HG03175 (cell line): ENCODE results near the gene TGM1.
A peak's percentile ranks its signal among the peaks of the same experiment; 100 is the strongest.

Experiments
- ATAC-seq: cut with Tn5 transposase; IDR thresholded peaks from one replicate; pipeline ENCODE4 v1.9.1; 2021; ENCODE audit warnings: mild to moderate bottlenecking, moderate library complexity; ENCODE audit not compliant: unreplicated experiment

TGM1 gene

DNA sequence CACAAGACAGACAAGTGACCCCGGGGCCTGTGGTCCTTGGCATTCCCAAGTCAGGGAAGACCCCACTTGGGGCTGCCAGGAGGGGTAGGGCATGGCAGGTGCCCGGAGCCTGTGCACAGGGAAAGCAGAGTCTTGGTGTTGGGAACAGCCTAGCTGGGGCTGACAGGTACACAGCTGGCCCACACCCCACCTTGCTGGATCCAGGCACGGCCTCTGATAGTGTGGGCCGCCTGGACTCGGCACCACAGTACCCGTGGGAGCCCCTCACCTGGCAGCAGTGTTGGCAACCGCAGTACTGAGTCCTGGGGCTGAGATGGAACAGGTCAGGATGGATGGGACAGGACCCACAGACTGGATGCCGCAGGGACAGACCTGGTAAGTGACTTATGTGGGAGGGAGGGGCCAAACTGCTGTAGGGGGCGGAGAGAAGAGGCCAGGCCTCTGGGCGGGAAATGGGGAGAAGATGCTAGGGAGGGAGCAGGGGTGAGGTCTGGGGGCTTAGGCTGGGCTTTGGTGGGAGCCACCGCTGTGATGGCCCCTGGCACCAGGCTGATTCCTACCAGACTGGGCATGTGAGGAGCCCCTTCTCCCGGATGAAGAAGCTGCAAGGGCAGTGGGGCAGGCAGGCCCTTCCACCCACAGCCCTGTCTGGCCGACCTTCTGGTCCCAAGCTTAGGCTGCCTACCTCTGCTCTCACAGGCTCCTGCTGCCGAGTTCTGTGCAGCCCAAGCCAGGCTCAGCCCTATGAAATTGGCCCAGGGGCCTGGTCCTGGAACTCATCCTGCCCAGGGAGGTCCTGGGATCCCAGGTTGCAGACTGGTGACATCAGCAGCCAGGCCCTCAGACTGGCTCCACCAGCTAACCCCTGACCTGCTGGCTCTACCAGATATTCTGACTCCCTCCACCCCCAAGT lies at the start of gene TGM1:
Gene TGM1 (minus strand): TSS at position 357 of the 913 bp plus-strand sequence. CDS start 825 bp downstream, outside the sequence.
- ATAC-seq = no peak

DNA sequence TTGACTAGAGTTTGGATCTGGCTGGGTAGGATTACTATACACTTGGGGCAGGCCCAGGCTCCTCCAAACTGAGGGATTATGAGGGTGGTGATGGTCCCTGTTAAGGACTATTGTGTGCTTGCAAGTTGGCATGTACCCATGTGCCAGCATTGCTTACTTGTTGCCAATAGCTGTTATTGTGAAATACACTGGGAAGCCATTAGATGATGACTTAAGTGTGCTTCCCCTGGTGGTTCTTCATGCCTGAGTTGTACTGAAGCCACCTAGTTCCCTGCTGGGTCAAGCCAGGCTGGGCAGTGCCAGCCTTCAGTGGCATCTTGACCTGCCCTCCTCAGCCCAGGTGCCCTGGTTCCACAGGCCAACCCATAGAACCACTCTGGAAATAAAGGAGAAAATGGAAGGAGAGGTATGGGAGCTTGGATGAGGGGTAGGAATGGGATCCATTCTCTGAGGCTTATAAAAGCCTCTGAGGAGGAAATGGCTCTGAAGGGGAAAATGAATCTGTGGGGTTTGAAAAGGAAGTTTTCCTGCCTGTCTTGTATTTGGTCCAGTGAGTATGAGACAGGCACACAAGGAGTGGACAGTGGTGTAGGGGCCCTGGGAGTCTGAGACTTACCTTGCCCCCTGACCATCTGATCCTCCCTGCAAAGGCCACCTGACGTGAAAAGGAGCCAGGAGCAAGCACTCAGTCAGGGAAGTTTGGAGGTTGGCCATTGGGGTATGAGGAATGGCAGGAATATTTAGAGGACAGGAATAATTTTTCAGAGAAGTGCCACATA lies 49.0 kb upstream of the TGM1 start:
- no peak for ATAC-seq

- ATAC-seq = peak; percentile 73
Observed at GRCh38 chr14:24310646-24311604, 47.9 kb upstream of the TGM1 start, which contains the start of gene LTB4R. LTB4R (plus strand) TSS chr14:24311502; CDS start chr14:24315652, 4,150 bp downstream.

- no peak for ATAC-seq
Observed at GRCh38 chr14:24310265-24310645, 47.3 kb upstream of the TGM1 start.

DNA sequence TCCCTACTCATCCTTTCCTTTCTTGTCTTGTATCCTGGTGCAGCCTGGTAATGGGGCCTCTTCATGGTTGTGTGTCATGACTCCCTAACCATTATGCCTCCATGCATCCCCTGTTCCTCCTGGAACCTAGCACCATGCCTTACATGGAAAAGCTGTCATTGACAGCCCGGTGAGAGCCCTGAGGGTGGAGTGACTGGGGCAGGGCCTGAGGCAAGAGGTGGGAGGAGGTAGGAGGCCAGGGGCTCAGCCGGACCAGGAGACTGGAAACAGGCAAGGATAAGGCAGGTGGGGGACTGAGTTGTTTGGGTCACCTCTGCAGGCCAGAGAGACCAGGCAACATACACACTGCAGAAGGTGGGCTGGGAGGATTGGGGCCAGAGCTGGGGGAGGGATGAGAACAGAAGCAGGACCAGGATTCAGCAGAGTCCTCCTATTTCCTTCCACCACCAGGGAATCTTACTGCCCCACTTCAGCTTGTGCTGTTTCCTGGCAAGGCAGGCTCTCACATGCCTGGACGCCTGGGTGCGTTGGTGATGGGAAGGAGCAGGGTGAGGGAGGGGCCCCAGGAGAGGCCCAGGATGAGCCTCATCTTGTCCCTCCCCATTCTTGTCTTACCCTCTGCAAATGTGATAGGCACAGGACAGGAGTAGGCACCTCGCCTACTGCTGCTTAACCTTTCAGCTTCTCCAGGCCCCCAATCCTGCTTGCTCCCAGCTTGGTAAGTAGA lies 46.7 kb upstream of the TGM1 start, which contains the start of gene LTB4R2:
Gene LTB4R2 (plus strand): TSS at position 603 of the 727 bp plus-strand sequence. CDS start 525 bp downstream, outside the sequence.
- ATAC-seq = no peak

GRCh38 chr14:24308342-24309124 lies 45.6 kb upstream of the TGM1 start:
- ATAC-seq = no peak

- ATAC-seq = no peak
Observed at GRCh38 chr14:24307575-24308341, 44.8 kb upstream of the TGM1 start, which contains the start of gene CIDEB. CIDEB (minus strand) TSS chr14:24307977; CDS start chr14:24307858, 119 bp downstream.

DNA sequence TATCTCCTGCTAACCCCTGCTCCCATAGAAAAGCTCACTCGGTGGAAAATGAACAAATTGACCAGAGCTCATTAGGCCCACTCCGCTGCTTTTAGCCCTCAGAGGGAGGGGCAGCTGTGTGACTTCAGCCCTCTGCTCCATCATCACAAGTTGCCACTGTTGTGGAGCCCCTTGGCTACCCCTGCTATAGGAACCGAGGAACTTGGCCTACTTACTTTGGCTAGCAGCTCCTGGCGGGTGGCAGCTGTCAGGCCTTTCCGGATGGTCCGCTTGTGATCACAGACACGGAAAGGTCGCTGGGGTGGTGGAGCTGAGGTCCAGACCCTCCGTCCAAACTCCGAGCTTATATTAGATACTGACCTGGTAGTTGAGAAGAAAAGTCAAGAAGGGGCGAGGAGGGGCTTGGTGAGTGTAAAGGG lies 44.2 kb upstream of the TGM1 start:
- no peak for ATAC-seq

- ATAC-seq = no peak
Observed at GRCh38 chr14:24304019-24304387, 41.0 kb upstream of the TGM1 start.

GRCh38 chr14:24300326-24300980 lies 37.5 kb upstream of the TGM1 start:
- no peak for ATAC-seq

DNA sequence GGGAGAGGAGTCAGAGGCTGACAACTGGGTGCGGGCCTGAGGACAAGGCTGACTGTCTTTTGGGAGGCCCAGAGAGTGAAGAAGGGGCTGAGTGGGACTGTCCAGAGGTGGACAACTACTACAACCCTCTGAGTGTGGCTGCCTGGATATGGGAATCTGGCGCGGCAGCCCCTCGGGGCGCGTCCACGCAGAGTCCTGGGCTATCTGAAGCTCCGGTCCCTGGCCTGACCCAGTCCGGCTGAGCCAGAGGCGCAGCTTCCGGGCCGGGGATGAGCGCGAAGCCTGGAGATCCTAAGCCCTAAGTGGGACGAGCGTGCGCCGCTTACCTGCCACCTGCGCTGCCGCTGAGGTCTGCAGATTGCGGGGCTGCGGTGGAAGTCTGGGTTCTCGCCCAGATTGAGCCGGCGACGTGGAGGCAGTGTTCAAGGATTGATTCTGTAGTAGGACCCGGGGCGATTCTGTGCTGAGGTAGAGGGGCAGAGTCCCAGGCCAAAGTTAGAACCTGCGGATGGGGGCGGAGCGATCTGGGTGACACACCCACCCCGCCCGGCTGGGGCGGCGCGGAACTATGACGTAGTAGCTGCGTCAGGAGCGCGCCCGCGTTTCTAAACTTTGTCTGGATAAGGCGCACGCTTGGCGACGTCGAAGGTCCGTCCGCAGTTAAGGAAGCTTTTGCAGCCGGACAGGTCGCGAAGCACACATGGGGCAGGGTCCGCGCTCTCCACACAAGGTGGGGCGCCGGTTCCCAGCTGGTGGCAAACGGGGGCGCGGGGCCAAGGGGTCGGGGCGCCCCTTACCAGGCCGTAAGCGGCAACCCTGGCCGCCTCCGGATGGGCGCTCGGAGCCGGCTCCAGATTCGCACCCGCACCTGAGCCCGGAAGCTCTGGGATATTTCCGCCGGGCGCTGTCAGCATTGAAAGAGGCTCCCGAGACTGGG lies 36.5 kb upstream of the TGM1 start, which contains the start of the genes DHRS1 and NOP9:
Gene DHRS1 (minus strand): TSS at position 526 of the 937 bp plus-strand sequence. CDS start 674 bp downstream, outside the sequence.
Gene NOP9 (plus strand): TSS at position 596 of the 937 bp plus-strand sequence. CDS start 105 bp downstream, at position 701.
- peak; percentile 77 for ATAC-seq

DNA sequence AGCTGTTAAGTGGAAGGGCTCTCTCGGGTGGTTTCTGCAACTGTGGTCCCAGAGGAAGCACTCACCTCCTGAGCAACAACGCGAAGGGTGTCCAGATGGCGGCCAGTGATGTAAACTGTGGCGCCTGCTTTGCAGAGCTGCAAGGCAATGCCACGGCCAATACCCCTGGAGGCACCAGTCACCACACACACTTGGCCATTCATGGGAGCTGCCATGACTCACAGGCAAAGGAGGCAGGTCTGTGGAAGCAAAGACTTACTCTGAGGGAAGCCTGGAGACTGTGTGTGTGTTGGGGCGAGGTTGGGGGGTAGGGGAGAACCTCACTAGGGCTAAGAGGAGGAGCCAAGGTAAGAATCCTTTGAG lies 35.9 kb upstream of the TGM1 start:
- ATAC-seq = peak; percentile 5

DNA sequence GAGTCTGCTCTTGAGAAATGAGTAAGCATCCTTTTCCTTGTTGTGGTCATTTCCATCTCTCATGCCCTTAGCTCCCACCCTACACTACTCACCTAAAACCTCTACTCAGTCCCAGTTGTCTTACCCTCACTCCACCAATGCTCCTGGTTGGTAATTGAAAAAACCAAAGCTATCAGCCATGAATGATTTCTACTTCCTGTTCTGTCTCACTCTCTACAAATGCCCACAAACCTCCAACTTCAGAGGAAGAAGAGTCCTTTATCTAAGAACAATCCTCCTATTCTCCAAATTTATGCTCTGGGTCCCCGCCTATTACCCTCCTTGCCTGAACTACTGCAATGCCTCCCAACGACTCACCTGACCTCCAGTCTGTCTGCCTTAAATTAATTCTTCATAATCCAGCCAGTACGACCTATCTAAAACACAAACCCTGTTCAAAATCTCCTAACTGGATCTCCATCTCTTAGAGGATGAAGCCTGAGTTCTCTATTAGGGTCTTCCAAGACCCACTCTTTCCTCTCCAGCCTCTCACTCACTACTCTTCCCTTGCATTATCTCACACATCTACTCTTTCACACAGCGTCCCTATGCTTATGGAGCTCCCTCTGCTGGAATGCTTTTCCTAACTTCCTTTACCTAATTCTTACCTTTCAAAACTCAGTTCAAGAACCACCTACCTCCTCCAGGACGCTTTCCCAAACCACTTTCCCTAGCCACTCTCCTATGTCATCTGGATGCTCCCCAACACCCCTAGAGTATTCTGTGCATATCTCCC lies 34.4 kb upstream of the TGM1 start:
- ATAC-seq = peak; percentile 16

- peak; percentile 45 for ATAC-seq
Observed at GRCh38 chr14:24296341-24297157, 33.6 kb upstream of the TGM1 start.

GRCh38 chr14:24293525-24293924 lies 30.5 kb upstream of the TGM1 start:
- ATAC-seq = no peak
